HL-60 (cell line): ENCODE data around the gene SLC30A1.

Experiments used
- DNase-seq, 2 experiments: peaks; one replicate each; pipeline ENCODE4 v3.0.0-alpha.2; 2010 to 2020; ENCODE audit warnings: low read depth in 1 of 2, low spot score in 1 of 2
- H3K27ac ChIP-seq: fragments of 250-450 bp; sonication (Bioruptor Pico); replicated peaks from 2 replicates; pipeline ENCODE4 v1.5.1; 2020; ENCODE audit warnings: mild to moderate bottlenecking, moderate library complexity
- H3K27me3 ChIP-seq: fragments of 250-450 bp; sonication (Bioruptor Pico); 2 replicates; pipeline ENCODE4 v1.5.1; 2021; ENCODE audit warnings: mild to moderate bottlenecking, moderate library complexity; ENCODE audit not compliant: insufficient read depth, poor library complexity, severe bottlenecking
- H3K4me3 ChIP-seq: replicated peaks from 2 replicates; pipeline ENCODE4 v1.5.1; 2011; ENCODE audit warnings: mild to moderate bottlenecking, control low read depth, low read length; ENCODE audit not compliant: insufficient read depth
- GABPA ChIP-seq: IDR thresholded peaks from 2 replicates; pipeline ENCODE4 v1.6.1; 2012; ENCODE audit warnings: low read depth
- POLR2AphosphoS5 ChIP-seq: IDR thresholded peaks from 2 replicates; pipeline ENCODE4 v1.6.1; 2012; ENCODE audit warnings: low read depth
- SPI1 ChIP-seq: IDR thresholded peaks from 2 replicates; pipeline ENCODE4 v1.6.1; 2012; ENCODE audit warnings: low read depth, mild to moderate bottlenecking, borderline replicate concordance
- TF ChIP-seq, protein P1 (sequence below): IDR thresholded peaks from one replicate; pipeline ENCODE4 v1.5.1; 2011; ENCODE audit warnings: low read length, control low read depth, inconsistent platforms; ENCODE audit not compliant: insufficient read depth
- TF ChIP-seq, protein P2 (sequence below): IDR thresholded peaks from 2 replicates; pipeline ENCODE4 v1.6.1; 2012; ENCODE audit warnings: low read depth; ENCODE audit not compliant: insufficient replicate concordance

The SLC30A1 gene

GRCh38 chr1:211532088-211532444 is 46.9 kb downstream of the SLC30A1 start:
- no peak overlapping the region for H3K4me3 ChIP-seq
- H3K27ac ChIP-seq = no peak overlapping the region
- TF ChIP-seq, protein P1, sequence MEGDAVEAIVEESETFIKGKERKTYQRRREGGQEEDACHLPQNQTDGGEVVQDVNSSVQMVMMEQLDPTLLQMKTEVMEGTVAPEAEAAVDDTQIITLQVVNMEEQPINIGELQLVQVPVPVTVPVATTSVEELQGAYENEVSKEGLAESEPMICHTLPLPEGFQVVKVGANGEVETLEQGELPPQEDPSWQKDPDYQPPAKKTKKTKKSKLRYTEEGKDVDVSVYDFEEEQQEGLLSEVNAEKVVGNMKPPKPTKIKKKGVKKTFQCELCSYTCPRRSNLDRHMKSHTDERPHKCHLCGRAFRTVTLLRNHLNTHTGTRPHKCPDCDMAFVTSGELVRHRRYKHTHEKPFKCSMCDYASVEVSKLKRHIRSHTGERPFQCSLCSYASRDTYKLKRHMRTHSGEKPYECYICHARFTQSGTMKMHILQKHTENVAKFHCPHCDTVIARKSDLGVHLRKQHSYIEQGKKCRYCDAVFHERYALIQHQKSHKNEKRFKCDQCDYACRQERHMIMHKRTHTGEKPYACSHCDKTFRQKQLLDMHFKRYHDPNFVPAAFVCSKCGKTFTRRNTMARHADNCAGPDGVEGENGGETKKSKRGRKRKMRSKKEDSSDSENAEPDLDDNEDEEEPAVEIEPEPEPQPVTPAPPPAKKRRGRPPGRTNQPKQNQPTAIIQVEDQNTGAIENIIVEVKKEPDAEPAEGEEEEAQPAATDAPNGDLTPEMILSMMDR = no peak
- peaks cover 2% of the 10 kb centered on the region for H3K27me3 ChIP-seq
- no peak for DNase-seq

GRCh38 chr1:211531194-211532087 is 47.5 kb downstream of the SLC30A1 start:
- TF ChIP-seq, protein P1 = no peak
- no peak for TF ChIP-seq POLR2AphosphoS5
- TF ChIP-seq, protein P2, sequence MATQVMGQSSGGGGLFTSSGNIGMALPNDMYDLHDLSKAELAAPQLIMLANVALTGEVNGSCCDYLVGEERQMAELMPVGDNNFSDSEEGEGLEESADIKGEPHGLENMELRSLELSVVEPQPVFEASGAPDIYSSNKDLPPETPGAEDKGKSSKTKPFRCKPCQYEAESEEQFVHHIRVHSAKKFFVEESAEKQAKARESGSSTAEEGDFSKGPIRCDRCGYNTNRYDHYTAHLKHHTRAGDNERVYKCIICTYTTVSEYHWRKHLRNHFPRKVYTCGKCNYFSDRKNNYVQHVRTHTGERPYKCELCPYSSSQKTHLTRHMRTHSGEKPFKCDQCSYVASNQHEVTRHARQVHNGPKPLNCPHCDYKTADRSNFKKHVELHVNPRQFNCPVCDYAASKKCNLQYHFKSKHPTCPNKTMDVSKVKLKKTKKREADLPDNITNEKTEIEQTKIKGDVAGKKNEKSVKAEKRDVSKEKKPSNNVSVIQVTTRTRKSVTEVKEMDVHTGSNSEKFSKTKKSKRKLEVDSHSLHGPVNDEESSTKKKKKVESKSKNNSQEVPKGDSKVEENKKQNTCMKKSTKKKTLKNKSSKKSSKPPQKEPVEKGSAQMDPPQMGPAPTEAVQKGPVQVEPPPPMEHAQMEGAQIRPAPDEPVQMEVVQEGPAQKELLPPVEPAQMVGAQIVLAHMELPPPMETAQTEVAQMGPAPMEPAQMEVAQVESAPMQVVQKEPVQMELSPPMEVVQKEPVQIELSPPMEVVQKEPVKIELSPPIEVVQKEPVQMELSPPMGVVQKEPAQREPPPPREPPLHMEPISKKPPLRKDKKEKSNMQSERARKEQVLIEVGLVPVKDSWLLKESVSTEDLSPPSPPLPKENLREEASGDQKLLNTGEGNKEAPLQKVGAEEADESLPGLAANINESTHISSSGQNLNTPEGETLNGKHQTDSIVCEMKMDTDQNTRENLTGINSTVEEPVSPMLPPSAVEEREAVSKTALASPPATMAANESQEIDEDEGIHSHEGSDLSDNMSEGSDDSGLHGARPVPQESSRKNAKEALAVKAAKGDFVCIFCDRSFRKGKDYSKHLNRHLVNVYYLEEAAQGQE = no peak
- no peak for TF ChIP-seq SPI1
- TF ChIP-seq GABPA = no peak
- H3K27ac ChIP-seq = no peak overlapping the region
- DNase-seq = no peak
- peaks cover 2% of the 10 kb centered on the region for H3K27me3 ChIP-seq
- no peak overlapping the region for H3K4me3 ChIP-seq

DNA sequence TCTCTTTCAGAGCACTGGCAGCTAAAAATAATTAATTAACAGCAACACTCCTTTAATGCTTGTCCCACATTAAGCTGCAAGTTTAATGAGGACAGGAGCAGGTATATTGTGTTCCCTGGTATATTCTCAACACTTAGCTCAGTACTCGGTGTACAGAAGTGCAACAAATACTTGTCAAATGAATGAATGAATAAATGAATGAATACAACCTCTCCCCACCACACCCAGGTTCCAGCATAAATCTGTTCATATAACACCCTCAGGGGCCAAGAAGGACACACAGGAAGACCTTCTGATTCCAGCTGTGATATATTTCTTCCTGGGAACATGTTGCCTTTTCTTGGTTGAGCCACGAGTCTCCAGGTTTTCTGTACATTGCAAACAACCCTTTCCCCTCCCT is 48.9 kb downstream of the SLC30A1 start:
- Histone ChIP-seq H3K27ac (no peak overlapping the region), H3K4me3 (no peak overlapping the region), H3K27me3 (peaks cover 2% of the 10 kb centered on the region)
- no peak for DNase-seq
- TF ChIP-seq, protein P1 = no peak
- TF ChIP-seq POLR2AphosphoS5 = no peak
- TF ChIP-seq, protein P2 = no peak
- TF ChIP-seq SPI1 = no peak
- no peak for TF ChIP-seq GABPA

GRCh38 chr1:211529453-211529852 is 49.5 kb downstream of the SLC30A1 start:
- no peak for DNase-seq
- TF ChIP-seq GABPA = no peak
- TF ChIP-seq, protein P1 = no peak
- TF ChIP-seq SPI1 = no peak
- TF ChIP-seq, protein P2 = no peak
- no peak for TF ChIP-seq POLR2AphosphoS5
- peaks cover 2% of the 10 kb centered on the region for H3K27me3 ChIP-seq
- H3K27ac ChIP-seq = no peak overlapping the region
- H3K4me3 ChIP-seq = no peak overlapping the region
